IPS-18c (cell line): ENCODE measurements around the gene NES.

Experiments
- H3K4me3 ChIP-seq: 2 replicates; pipeline ENCODE4 v1.7.0; 2013; ENCODE audit warnings: low read depth, mild to moderate bottlenecking, low read length, moderate library complexity; ENCODE audit not compliant: insufficient read depth
- H3K9me3 ChIP-seq: one replicate; pipeline ENCODE4 v1.6.1; 2013; ENCODE audit warnings: mild to moderate bottlenecking, low read length, moderate library complexity; ENCODE audit not compliant: control insufficient read depth, insufficient read depth

NES gene

GRCh38 chr1:156659661-156659987 is 17.6 kb downstream of the NES start:
- H3K4me3 ChIP-seq: no peak overlapping the region
- H3K9me3 ChIP-seq: no peaks in the 10 kb centered on the region

GRCh38 chr1:156658945-156659574 is 18.1 kb downstream of the NES start:
- no peak overlapping the region for H3K4me3 ChIP-seq
- H3K9me3 ChIP-seq: no peaks in the 10 kb centered on the region

- no peaks in the 10 kb centered on the region for H3K9me3 ChIP-seq
- H3K4me3 ChIP-seq: no peak overlapping the region
Measured at GRCh38 chr1:156658496-156658895, 18.7 kb downstream of the NES start.

DNA sequence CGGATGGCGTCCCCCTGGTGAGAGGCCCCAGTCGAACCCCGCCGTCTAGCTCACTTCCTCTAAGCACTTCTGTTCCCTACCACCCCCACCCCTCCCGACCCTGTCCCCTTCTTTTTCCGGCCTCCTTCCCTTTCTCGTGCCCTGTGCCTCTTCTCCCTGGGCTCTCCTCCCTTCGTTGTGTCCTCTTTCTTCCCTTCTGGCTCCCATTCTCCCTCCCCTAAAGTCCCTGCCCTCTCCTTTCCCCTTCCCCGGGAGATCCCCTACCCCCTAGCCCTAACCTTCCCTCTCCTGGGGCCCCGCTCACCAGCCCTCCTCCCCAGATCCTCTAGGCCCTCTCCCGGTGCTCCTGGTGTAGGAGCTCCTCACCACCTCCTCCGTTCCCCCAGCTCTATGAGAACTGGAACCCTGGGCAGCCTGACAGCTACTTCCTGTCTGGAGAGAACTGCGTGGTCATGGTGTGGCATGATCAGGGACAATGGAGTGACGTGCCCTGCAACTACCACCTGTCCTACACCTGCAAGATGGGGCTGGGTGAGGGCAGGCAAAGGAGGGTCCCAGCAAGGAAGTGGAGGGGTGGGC is 19.4 kb downstream of the NES start:
- Histone ChIP-seq H3K9me3 (no peaks in the 10 kb centered on the region), H3K4me3 (no peak overlapping the region; the same call in 1 of the 2 replicates)

GRCh38 chr1:156656806-156657740 is 20.1 kb downstream of the NES start:
- peak overlapping the region; percentile 44 for H3K4me3 ChIP-seq

DNA sequence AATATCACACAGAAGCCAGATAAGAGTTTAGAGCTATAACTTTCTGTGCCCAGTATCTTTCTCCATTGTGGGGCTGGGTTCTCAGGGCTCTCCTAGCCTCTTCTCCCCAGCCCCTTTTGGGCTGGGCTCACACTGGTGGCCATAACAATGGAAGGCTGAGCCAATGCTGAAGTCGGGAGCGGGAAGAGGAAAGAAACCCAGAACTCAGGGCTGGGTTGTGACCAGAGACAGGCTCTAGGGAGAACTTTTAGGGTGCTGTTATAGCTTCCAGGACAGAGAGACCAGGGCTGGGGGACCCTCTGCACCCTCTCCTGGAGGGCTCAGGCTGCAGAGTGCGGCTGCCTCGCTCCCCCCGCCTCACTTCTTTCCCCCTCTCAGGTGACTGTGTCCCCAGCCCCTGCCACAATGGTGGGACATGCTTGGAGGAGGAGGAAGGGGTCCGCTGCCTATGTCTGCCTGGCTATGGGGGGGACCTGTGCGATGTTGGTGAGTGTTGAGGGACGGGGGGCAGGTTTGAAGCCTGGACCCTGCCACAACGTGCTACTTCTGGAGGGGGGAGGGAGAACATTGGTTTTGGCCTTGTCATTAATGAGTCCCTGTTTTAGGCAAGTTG is 21.2 kb downstream of the NES start:
- H3K9me3 ChIP-seq: no peaks in the 10 kb centered on the region
- H3K4me3 ChIP-seq: no peak overlapping the region

More at GRCh38 chr1:156656806-156657740, 20.1 kb downstream of the NES start:
- H3K9me3 ChIP-seq: no peaks in the 10 kb centered on the region

- H3K9me3 ChIP-seq: no peaks in the 10 kb centered on the region
Measured at GRCh38 chr1:156655151-156655903, 21.9 kb downstream of the NES start.

GRCh38 chr1:156654700-156655099 is 22.5 kb downstream of the NES start:
- Histone ChIP-seq H3K9me3 (no peaks in the 10 kb centered on the region), H3K4me3 (no peak overlapping the region)

More at GRCh38 chr1:156655151-156655903, 21.9 kb downstream of the NES start:
- H3K4me3 ChIP-seq: no peak overlapping the region

GRCh38 chr1:156652992-156653355 is 24.2 kb downstream of the NES start:
- Histone ChIP-seq H3K4me3 (no peak overlapping the region), H3K9me3 (no peaks in the 10 kb centered on the region)

- no peak overlapping the region for H3K4me3 ChIP-seq
- no peaks in the 10 kb centered on the region for H3K9me3 ChIP-seq
Measured at GRCh38 chr1:156652131-156652991, 24.8 kb downstream of the NES start.

DNA sequence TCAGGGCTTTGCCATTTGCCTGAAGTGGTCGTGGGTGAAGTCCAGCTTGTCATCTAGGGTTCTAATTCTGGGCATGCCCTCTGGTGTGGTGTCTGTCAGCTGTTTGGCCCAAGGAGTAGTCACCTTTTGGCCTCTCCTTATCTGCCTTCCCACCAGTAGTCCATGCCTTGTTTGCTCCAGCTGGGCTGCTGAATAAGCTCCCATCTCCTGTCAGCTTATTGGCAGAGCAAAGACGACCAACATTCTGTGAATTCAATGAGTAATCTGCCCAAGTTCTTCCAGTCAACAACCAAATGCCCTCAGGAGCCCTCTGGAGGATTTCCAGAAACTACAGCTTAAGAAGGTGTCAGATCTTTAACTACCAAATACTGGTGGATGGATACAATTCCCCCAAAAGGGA is 28.3 kb downstream of the NES start:
- H3K4me3 ChIP-seq: no peak overlapping the region
- H3K9me3 ChIP-seq: no peaks in the 10 kb centered on the region

GRCh38 chr1:156648496-156648895 is 28.7 kb downstream of the NES start:
- Histone ChIP-seq H3K4me3 (no peak overlapping the region), H3K9me3 (no peaks in the 10 kb centered on the region)

DNA sequence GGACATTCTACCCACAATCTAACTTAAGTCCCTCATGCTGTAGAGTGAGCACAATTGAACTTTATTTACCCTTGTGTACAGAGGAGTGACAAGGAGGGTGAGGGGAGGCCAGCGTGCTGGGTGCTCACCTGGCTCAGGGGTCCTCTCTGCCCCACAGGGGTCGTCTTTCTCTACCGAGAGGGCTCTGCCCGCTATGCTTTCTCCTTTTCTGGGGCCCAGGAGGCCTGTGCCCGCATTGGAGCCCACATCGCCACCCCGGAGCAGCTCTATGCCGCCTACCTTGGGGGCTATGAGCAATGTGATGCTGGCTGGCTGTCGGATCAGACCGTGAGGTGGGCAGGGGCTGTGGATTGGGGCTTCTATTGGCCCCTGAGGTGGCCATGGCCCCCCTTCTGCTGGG is 29.9 kb downstream of the NES start:
- no peaks in the 10 kb centered on the region for H3K9me3 ChIP-seq
- no peak overlapping the region for H3K4me3 ChIP-seq

DNA sequence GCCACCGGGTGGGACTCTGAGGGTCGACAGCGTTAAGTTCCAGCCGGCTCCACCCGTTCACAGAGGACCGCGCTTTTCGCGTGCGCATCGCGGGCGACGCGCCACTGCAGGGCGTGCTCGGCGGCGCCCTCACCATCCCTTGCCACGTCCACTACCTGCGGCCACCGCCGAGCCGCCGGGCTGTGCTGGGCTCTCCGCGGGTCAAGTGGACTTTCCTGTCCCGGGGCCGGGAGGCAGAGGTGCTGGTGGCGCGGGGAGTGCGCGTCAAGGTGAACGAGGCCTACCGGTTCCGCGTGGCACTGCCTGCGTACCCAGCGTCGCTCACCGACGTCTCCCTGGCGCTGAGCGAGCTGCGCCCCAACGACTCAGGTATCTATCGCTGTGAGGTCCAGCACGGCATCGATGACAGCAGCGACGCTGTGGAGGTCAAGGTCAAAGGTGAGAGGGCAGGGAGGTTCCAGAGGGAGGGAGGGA is 30.4 kb downstream of the NES start:
- Histone ChIP-seq H3K4me3 (no peak overlapping the region), H3K9me3 (no peaks in the 10 kb centered on the region)

DNA sequence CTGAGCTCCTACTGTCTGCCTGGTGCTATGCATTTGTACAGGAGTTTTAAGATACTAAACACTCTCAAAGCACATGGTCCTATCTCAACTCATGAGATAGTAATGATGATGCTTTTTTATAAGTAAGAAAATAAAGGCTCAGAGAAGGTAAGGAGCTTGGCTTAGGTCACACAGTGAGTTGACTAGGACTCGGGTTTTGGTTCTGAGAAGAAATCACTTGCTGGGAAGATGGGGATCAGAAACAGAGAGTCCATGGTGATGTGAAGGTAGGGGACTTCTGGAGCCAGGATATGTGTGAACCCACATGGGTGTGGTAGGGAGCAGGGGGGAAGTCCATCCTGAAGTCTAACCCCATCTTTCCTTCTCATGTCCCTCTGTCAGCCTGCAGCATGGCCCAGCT is 31.5 kb downstream of the NES start:
- H3K4me3 ChIP-seq: no peak overlapping the region
- no peaks in the 10 kb centered on the region for H3K9me3 ChIP-seq

- H3K9me3 ChIP-seq: no peaks in the 10 kb centered on the region
- H3K4me3 ChIP-seq: no peak overlapping the region
Measured at GRCh38 chr1:156645056-156645455, 32.2 kb downstream of the NES start.
